Keratinocyte (primary cell): Measurements from ENCODE around the gene RGS6. TPM values are rescaled to one million over a fixed set of nuclear protein-coding genes. Genes with fewer than 3 reads are reported as not detected.

ENCODE experiments used
- DNase-seq: peaks from one replicate; pipeline ENCODE4 v3.0.0-alpha.2; 2011; ENCODE audit warnings: low read depth, missing footprints, low spot score
- FAIRE-seq: peaks from 2 replicates; lab custom pipeline; 2011; peaks lifted over from hg19 to GRCh38; lab: Jason Lieb, UNC
- H2AFZ ChIP-seq: 2 replicates; pipeline ENCODE4 v1.6.0; 2012; ENCODE audit warnings: low read length, control low read depth, inconsistent platforms; ENCODE audit not compliant: control insufficient read depth
- H3K27ac ChIP-seq: 2 replicates; pipeline ENCODE4 v1.5.1; 2011; ENCODE audit warnings: low read length; ENCODE audit not compliant: control insufficient read depth, insufficient read depth
- H3K27me3 ChIP-seq: 3 replicates; pipeline ENCODE4 v1.6.0; 2011; ENCODE audit warnings: low read length; ENCODE audit not compliant: control insufficient read depth, insufficient read depth; ENCODE audit errors: extremely low read depth
- H3K36me3 ChIP-seq, 2 experiments: 2 replicates in 1 of 2; 3 replicates in 1 of 2; pipeline ENCODE4 v1.5.1; 2011; ENCODE audit warnings: low read length in 2 of 2, mild to moderate bottlenecking in 1 of 2; ENCODE audit not compliant: control insufficient read depth in 2 of 2, insufficient read depth in 2 of 2; ENCODE audit errors: extremely low read depth in 1 of 2
- H3K4me1 ChIP-seq: 3 replicates; pipeline ENCODE4 v1.5.1; 2011; ENCODE audit warnings: low read length; ENCODE audit not compliant: control insufficient read depth, insufficient read depth; ENCODE audit errors: extremely low read depth
- H3K4me2 ChIP-seq: 3 replicates; pipeline ENCODE4 v1.6.0; 2011; ENCODE audit warnings: low read depth, low read length; ENCODE audit not compliant: control insufficient read depth, insufficient read depth; ENCODE audit errors: extremely low read depth
- H3K4me3 ChIP-seq, 3 experiments: fragments of 200-600 bp in 1 of 3; sonication (generic) in 1 of 3; 2 replicates in 2 of 3; 3 replicates in 1 of 3; pipeline ENCODE4 v1.5.1; 2011 to 2016; ENCODE audit warnings: low read length in 3 of 3, mild to moderate bottlenecking in 3 of 3, control low read depth in 2 of 3, inconsistent platforms in 1 of 3, low read depth in 1 of 3, mixed read lengths in 1 of 3, mixed run types in 1 of 3, moderate library complexity in 1 of 3; ENCODE audit not compliant: control insufficient read depth in 2 of 3, insufficient read depth in 2 of 3; ENCODE audit errors: extremely low read depth in 1 of 3
- H3K79me2 ChIP-seq: 2 replicates; pipeline ENCODE4 v1.6.0; 2012; ENCODE audit warnings: low read length; ENCODE audit not compliant: control insufficient read depth, insufficient read depth
- H3K9ac ChIP-seq: 3 replicates; pipeline ENCODE4 v1.6.0; 2011; ENCODE audit warnings: low read length; ENCODE audit not compliant: control insufficient read depth, insufficient read depth; ENCODE audit errors: extremely low read depth
- H3K9me1 ChIP-seq: 3 replicates; pipeline ENCODE4 v1.6.0; 2011; ENCODE audit warnings: low read length; ENCODE audit not compliant: control insufficient read depth, insufficient read depth; ENCODE audit errors: extremely low read depth
- H3K9me3 ChIP-seq: 2 replicates; pipeline ENCODE4 v1.5.1; 2012; ENCODE audit warnings: low read depth, low read length; ENCODE audit not compliant: control insufficient read depth
- H4K20me1 ChIP-seq: 3 replicates; pipeline ENCODE4 v1.6.0; 2011; ENCODE audit warnings: low read length; ENCODE audit not compliant: control insufficient read depth, insufficient read depth; ENCODE audit errors: extremely low read depth
- EZH2 ChIP-seq: IDR thresholded peaks from one replicate; pipeline ENCODE4 v1.6.1; 2012; ENCODE audit warnings: inconsistent platforms, mild to moderate bottlenecking, low read length, moderate library complexity
- dilution Hi-C: fragments of 300-500 bp; cut with MboI; formaldehyde crosslinking; loops from one replicate; pipeline ENCODE4 v1.7.0; 2020; ENCODE audit warnings: low sequenced_read_pairs; ENCODE audit not compliant: extremely low pct_ligation_motif_present
- polyA plus RNA-seq, 5 experiments: library from polyadenylated mRNA; depleted of rRNA in 3 of 5; stranded (reverse) in 3 of 5; stranded (forward) in 1 of 5; unstranded in 1 of 5; fragments of >200 nt; gene quantifications; 1 replicate in 1 of 5; 2 replicates in 3 of 5; 3 replicates in 1 of 5; pipeline versions ENCODE4 v1.2.1 to v1.2.3, GENCODE V29; 2011 to 2012; ENCODE audit warnings: missing spikeins in 2 of 5, low read depth in 1 of 5, low replicate concordance in 1 of 5
- TF ChIP-seq, protein P1 (sequence below), 3 experiments: IDR thresholded peaks in 1 of 3; conservative IDR thresholded peaks in 1 of 3; optimal IDR thresholded peaks in 1 of 3; 2 replicates in 2 of 3; 3 replicates in 1 of 3; pipeline versions ENCODE3 to v1.5.1; 2011; ENCODE audit warnings: low read length in 3 of 3, mild to moderate bottlenecking in 3 of 3, moderate library complexity in 2 of 3, control low read depth in 1 of 3, inconsistent platforms in 1 of 3; ENCODE audit not compliant: insufficient read depth in 2 of 3; ENCODE audit errors: extremely low read depth in 1 of 3

Gene RGS6
- polyA plus RNA-seq, 1 donor (not counting 4 experiments of a cell fraction or from before 2014, with no cell fraction given): not detected

DNA sequence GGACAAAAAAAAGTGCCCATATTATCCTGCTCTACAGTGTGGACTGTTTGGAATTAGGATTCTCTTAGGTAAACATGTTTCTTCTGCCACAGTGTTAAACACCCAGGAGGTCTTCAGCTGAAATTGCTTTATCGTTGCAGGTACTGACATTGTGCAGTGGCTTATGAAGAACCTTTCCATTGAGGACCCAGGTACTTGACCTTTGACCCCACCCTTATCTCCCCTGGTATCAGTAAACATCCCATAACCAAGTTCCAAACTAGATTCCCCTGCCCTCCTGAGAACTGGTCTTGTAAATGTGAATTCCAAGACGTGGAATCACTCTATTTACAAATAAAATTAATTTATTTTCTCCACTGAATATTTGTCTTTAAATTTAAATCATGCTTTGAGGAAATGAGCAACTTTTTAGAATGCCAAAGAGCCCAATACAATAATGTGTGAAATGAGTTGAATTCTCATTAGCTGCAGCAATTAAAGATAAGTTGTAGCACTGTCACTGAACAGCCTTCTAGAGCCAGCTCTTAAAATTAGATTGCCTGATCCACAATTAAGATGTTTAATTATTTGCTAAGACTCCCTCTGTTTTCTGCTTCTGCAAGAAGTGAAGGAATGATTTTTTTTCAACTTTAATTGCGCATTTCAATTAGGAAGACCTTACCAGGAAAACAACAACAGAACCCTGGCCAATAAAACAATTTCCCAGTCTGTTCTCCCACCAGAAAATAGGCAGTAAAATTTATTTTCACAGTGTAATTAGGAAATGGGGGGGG lies 522.3 kb downstream of the RGS6 start:
- FAIRE-seq: no peak
- Histone ChIP-seq H4K20me1 (no peaks in the 10 kb centered on the region), H3K27me3 (peaks cover 13% of the 10 kb centered on the region), H3K4me1 (no peaks in the 10 kb centered on the region), H3K4me3 (no peak overlapping the region), H3K36me3 (no peaks in the 10 kb centered on the region), H3K9ac (no peak overlapping the region), H3K27ac (no peak overlapping the region), H3K9me1 (no peaks in the 10 kb centered on the region), H3K9me3 (no peaks in the 10 kb centered on the region), H3K79me2 (no peaks in the 10 kb centered on the region), H3K4me2 (no peak overlapping the region), H2AFZ (no peak overlapping the region)
- no peak for TF ChIP-seq EZH2
- TF ChIP-seq, protein P1, sequence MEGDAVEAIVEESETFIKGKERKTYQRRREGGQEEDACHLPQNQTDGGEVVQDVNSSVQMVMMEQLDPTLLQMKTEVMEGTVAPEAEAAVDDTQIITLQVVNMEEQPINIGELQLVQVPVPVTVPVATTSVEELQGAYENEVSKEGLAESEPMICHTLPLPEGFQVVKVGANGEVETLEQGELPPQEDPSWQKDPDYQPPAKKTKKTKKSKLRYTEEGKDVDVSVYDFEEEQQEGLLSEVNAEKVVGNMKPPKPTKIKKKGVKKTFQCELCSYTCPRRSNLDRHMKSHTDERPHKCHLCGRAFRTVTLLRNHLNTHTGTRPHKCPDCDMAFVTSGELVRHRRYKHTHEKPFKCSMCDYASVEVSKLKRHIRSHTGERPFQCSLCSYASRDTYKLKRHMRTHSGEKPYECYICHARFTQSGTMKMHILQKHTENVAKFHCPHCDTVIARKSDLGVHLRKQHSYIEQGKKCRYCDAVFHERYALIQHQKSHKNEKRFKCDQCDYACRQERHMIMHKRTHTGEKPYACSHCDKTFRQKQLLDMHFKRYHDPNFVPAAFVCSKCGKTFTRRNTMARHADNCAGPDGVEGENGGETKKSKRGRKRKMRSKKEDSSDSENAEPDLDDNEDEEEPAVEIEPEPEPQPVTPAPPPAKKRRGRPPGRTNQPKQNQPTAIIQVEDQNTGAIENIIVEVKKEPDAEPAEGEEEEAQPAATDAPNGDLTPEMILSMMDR (optimal IDR thresholded peaks at IDR 0.05 in 1 of 3, IDR thresholded peaks at IDR 0.05 in 1 of 3, conservative IDR thresholded peaks at IDR 0.05 in 1 of 3; ENCODE audit: extremely low read depth in 1 of 3, insufficient read depth in 2 of 3, low read length in 3 of 3): no peak
- dilution Hi-C loops: no loop called here
- DNase-seq: no peak

- Histone ChIP-seq H3K4me3 (no peak overlapping the region), H3K79me2 (no peaks in the 10 kb centered on the region), H3K9me3 (no peaks in the 10 kb centered on the region), H3K9me1 (no peaks in the 10 kb centered on the region), H3K27me3 (no peaks in the 10 kb centered on the region), H3K36me3 (no peaks in the 10 kb centered on the region), H3K4me1 (no peaks in the 10 kb centered on the region), H3K27ac (no peak overlapping the region), H4K20me1 (no peaks in the 10 kb centered on the region), H3K9ac (no peak overlapping the region), H2AFZ (no peak overlapping the region), H3K4me2 (no peak overlapping the region)
- no peak for DNase-seq
- no peak for FAIRE-seq
- dilution Hi-C loops: no loop called here
- TF ChIP-seq, protein P1 (optimal IDR thresholded peaks at IDR 0.05 in 1 of 3, IDR thresholded peaks at IDR 0.05 in 1 of 3, conservative IDR thresholded peaks at IDR 0.05 in 1 of 3; ENCODE audit: extremely low read depth in 1 of 3, insufficient read depth in 2 of 3, low read length in 3 of 3): no peak
- TF ChIP-seq EZH2: no peak
Measured at GRCh38 chr14:72457641-72458040, 525.4 kb downstream of the RGS6 start.
